GM21447 (cell line): ENCODE data around the gene PLCG2.
"Not testable (repeated sequence)": the region's sequence is repeated elsewhere in the genome, so short reads cannot be mapped to it uniquely, and the experiment has no call there.

ENCODE experiments used
- ATAC-seq: cut with Tn5 transposase; IDR thresholded peaks from one replicate; pipeline ENCODE4 v1.9.1; 2021; ENCODE audit not compliant: unreplicated experiment

The PLCG2 gene

GRCh38 chr16:81873843-81874752 lies 95.0 kb downstream of the PLCG2 start:
- ATAC-seq = peak; percentile 89

- no peak for ATAC-seq
Observed at GRCh38 chr16:81875461-81875860, 96.4 kb downstream of the PLCG2 start.

- no peak for ATAC-seq
Observed at GRCh38 chr16:81876273-81876900, 97.3 kb downstream of the PLCG2 start.

GRCh38 chr16:81877490-81877889 lies 98.4 kb downstream of the PLCG2 start:
- ATAC-seq = not testable (repeated sequence)

- ATAC-seq = no peak
Observed at GRCh38 chr16:81878529-81878928, 99.4 kb downstream of the PLCG2 start.

GRCh38 chr16:81879625-81880024 lies 100.5 kb downstream of the PLCG2 start:
- no peak for ATAC-seq

GRCh38 chr16:81880816-81881215 lies 101.7 kb downstream of the PLCG2 start:
- ATAC-seq = no peak

- no peak for ATAC-seq
Observed at GRCh38 chr16:81881228-81881627, 102.1 kb downstream of the PLCG2 start.

- no peak for ATAC-seq
Observed at GRCh38 chr16:81882559-81882958, 103.5 kb downstream of the PLCG2 start.

- ATAC-seq = no peak
Observed at GRCh38 chr16:81883235-81883634, 104.1 kb downstream of the PLCG2 start.

GRCh38 chr16:81885976-81886586 lies 107.0 kb downstream of the PLCG2 start:
- no peak for ATAC-seq

GRCh38 chr16:81888520-81889394 lies 109.7 kb downstream of the PLCG2 start:
- no peak for ATAC-seq

- ATAC-seq = no peak
Observed at GRCh38 chr16:81891736-81892364, 112.8 kb downstream of the PLCG2 start.

- no peak for ATAC-seq
Observed at GRCh38 chr16:81894592-81894991, 115.5 kb downstream of the PLCG2 start.

GRCh38 chr16:81896902-81897301 lies 117.8 kb downstream of the PLCG2 start:
- ATAC-seq = no peak

- ATAC-seq = no peak
Observed at GRCh38 chr16:81899601-81900000, 120.5 kb downstream of the PLCG2 start.

GRCh38 chr16:81900014-81900413 lies 120.9 kb downstream of the PLCG2 start:
- ATAC-seq = no peak

GRCh38 chr16:81900456-81900855 lies 121.4 kb downstream of the PLCG2 start:
- no peak for ATAC-seq

- ATAC-seq = no peak
Observed at GRCh38 chr16:81901484-81901883, 122.4 kb downstream of the PLCG2 start.

GRCh38 chr16:81902025-81902424 lies 122.9 kb downstream of the PLCG2 start:
- no peak for ATAC-seq
